NCI-H1048 (cell line): ENCODE measurements around the gene GPANK1.

Experiments
- DNase-seq: peaks from one replicate; lab custom pipeline; 2025; lab: John Stamatoyannopoulos, UW

Gene GPANK1

DNA sequence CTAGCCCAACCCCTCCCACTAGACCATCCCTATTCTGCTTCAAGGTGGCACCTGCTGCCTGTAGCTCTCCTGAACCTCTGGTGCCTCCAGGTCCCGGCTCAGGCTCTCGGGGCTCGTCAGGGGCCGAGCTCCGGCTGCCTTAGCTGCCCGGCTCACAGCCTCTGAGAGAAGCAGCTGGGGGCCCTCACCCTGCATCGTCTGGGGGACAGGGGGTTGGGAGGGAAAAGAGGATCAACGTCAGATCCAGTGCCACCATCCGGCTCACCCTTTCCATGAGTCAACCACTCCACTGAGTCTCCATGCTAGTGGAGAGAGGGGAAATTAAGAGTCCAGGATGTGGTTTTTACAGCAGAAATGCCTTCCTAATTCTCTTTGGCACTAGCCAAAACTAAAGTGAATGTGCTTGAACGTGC is 25.3 kb downstream of the GPANK1 start:
- no peak for DNase-seq

DNA sequence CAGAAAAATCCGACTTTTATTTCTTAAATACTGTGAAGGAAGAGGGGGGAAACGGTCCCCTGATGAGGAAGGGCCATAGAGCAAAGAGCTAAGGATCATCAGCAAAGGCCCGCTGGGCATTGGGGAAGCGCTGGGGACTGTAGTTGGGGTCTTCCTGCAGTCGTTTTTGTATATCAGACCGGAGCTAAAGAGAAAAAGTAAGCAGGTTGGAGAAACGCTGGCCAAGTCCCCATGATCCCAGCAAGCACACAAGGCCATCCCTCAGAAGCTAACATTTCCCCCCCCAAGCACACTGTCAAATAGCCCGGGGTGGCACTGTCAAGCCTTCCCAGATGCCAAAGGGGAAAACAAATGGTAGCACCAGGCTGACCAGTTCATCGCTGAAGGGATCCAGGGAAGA is 25.8 kb downstream of the GPANK1 start:
- DNase-seq, result no peak

DNA sequence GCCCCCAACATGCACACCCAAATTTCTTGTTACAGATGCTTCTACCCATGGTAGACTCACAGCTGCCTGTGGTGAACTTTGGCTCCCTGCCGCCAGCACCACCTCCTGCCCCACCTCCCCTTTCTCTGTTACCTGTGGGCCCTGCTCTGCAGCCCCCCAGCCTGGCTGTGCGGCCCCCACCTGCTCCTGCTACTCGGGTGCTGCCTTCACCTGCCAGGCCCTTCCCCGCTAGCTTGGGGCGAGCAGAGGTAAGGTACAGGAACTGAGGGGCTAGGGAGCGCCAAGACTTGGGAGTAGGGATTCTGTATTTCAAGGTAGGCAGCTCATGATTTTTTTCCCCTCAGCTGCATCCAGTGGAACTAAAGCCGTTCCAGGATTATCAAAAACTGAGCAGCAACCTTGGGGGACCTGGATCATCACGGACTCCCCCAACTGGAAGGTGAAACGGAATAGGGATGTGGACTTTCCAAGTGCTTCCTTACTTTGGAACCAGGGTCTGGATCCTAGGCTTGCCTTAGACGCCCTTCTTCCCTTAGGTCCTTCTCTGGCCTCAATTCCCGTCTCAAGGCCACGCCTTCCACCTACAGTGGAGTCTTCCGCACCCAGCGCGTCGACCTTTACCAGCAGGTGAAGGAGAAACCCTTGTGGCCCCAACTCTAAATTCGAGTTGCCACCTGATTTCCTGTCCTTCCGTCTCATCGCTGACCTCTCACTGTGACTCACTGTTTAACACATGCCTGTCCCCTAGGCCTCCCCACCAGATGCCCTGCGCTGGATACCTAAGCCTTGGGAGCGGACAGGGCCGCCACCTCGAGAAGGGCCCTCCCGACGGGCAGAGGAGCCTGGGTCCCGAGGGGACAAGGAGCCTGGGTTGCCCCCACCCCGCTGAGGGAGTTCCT is 27.9 kb downstream of the GPANK1 start:
- DNase-seq, result no peak

DNA sequence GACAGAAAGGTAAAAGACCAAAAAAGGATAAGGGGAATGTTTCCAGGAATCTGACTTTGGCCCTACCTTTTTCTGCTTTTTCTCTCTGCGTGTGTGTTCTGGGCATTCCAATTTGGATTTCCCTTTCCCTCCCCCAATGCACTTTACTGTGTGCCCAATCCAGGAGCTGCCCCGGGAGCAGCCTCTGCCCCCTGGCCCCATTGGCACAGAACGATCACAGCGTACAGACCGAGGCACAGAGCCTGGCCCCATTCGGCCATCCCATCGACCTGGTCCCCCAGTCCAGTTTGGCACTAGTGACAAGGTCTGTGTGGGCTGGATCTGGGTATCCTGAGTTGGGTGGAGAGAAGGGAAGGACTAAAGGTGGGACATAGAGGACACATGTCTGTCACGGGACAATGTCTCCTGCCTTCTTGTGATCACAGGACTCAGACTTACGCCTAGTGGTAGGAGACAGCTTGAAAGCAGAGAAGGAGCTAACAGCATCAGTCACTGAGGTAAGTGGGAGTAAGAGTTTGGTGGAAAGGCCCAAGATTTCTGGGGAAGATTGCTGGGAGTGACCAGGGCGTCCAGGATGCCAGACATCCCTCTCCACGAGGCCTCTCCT is 29.7 kb downstream of the GPANK1 start:
- no peak for DNase-seq

DNA sequence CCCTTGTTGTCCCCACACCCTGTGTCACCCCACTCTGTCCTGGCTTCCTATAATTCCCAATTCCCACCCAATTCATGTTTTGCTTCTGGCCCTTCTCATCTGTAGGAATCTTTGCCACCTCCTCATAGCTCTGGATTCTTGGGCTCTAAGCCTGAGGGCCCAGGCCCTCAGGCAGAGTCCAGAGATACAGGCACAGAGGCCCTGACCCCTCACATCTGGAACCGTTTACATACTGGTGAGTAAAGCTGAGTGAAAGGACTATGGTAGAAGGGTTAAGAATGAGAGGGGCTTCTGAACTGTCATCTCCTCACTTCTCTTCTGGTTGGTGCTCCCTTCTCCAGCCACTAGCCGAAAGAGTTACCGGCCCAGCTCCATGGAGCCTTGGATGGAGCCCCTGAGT is 30.7 kb downstream of the GPANK1 start:
- no peak for DNase-seq

DNA sequence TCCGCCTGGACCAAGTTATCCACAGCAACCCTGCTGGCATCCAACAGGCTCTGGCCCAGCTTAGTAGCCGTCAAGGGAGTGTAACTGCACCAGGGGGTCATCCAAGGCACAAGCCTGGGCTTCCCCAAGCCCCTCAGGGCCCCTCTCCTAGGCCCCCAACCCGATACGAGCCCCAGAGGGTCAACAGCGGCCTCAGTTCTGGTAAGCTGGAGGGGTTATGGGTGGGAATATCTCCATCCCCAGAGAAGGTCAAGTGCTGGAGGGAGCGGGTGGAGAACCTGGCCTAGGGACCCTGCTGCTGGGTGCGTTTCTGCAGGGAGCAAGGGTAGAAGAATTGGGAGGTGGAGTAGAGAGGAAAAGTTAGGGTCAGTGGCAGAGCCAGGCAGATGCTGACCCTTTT is 31.4 kb downstream of the GPANK1 start:
- no peak for DNase-seq

DNA sequence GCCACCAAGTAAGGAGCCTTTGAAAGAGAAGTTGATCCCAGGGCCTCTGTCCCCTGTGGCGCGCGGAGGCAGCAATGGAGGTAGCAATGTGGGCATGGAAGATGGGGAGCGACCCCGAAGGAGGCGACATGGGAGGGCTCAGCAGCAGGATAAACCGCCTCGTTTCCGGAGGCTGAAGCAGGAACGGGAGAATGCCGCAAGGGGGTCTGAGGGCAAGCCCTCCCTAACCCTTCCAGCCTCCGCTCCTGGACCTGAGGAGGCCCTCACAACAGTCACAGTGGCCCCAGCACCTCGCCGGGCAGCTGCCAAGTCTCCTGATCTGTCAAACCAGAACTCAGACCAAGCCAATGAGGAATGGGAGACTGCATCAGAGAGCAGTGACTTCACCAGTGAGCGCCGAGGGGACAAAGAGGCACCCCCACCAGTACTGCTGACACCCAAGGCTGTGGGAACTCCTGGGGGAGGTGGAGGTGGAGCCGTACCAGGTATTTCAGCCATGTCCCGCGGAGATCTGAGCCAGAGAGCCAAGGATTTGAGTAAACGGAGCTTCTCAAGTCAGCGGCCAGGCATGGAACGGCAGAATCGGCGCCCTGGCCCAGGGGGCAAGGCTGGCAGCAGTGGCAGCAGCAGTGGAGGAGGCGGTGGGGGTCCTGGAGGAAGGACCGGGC is 32.4 kb downstream of the GPANK1 start:
- DNase-seq, result no peak

DNA sequence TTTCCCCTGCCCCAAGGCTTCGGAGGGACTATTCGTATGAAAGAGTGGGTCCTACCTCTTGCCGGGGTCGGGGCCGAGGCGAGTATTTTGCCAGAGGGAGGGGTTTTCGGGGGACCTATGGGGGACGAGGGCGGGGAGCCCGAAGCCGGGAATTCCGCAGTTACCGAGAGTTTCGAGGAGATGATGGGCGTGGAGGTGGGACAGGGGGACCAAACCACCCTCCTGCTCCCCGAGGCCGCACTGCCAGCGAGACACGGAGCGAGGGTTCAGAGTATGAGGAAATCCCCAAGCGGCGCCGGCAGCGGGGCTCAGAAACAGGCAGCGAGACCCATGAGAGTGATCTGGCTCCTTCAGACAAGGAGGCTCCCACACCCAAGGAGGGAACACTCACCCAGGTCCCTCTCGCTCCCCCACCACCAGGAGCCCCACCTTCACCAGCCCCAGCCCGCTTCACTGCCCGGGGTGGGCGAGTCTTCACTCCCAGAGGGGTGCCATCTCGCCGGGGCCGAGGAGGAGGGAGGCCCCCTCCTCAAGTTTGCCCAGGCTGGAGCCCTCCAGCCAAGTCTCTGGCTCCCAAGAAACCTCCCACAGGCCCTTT is 33.0 kb downstream of the GPANK1 start:
- no peak for DNase-seq

DNA sequence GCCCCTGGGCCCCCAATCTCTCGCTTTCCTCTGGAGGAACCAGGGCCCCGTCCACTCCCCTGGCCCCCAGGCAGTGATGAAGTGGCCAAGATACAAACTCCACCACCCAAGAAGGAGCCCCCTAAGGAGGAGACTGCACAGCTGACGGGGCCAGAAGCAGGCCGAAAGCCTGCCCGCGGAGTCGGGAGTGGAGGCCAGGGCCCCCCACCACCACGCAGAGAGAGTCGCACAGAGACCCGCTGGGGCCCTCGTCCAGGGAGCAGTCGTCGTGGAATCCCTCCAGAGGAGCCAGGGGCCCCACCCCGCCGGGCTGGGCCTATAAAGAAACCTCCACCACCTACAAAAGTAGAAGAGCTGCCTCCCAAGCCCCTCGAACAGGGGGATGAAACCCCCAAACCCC is 33.6 kb downstream of the GPANK1 start:
- no peak for DNase-seq

DNA sequence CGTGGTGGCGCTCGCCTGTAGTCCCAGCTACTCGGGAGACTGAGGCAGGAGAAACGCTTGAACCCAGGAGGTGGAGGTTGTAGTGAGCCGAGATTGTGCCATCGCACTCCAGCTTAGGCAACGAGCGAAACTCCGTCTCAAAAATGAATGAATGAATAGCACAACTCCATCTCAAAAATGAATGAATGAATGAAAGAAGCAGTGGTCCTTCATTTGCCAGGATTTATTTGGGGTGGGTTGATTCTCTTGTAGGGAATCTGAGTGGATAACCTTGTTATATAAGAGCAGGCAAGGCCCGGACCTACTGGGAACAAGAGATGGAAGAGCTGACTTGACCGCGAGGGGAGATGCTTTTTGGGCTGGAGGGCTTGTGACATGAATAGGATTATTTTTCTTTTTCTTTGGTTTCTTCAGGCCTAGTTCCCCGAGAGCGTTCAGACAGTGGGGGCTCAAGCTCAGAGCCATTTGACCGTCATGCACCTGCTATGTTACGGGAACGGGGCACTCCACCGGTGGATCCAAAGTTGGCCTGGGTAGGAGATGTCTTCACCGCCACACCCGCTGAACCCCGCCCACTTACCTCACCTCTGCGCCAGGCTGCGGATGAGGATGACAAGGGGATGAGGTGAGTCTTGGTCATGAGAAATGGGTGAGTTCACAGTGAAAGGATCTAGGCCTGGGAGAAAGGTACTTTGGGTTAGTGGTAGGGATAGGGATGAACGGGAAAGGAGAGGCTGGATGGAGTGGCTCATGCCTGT is 34.4 kb downstream of the GPANK1 start:
- no peak for DNase-seq

DNA sequence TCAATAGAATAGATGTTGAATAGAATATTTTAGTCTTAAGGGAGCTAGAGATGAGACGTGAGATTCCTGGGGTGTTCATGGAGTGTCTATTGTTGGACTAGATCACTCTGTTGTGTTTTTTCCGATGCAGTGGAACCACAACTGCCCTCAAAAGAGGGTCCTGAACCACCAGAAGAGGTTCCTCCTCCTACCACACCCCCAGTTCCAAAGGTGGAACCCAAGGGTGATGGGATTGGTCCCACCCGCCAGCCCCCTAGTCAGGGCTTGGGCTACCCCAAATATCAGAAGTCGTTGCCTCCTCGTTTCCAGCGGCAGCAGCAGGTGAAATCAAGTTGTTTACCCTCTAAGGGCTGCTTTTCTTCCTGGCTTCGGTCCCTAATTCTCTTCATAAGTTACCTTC is 35.8 kb downstream of the GPANK1 start:
- DNase-seq, result no peak

DNA sequence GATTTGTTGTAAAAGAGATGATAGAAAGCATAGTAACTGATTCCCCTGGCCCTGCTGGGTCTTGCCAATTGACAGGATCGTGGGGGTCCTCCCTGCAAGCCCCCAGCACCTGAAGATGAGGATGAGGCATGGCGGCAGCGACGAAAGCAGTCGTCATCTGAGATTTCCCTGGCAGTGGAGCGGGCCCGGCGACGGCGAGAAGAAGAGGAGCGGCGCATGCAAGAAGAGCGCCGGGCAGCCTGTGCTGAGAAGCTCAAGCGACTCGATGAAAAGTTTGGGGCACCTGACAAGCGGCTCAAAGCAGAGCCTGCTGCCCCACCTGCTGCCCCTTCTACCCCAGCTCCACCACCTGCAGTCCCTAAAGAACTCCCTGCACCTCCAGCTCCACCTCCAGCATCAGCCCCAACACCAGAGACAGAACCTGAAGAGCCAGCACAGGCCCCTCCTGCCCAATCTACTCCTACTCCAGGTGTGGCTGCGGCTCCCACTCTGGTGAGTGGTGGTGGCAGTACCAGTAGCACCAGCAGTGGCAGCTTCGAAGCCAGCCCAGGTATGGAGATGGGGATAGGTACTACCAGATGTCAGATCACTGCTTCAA is 37.0 kb downstream of the GPANK1 start:
- no peak for DNase-seq

DNA sequence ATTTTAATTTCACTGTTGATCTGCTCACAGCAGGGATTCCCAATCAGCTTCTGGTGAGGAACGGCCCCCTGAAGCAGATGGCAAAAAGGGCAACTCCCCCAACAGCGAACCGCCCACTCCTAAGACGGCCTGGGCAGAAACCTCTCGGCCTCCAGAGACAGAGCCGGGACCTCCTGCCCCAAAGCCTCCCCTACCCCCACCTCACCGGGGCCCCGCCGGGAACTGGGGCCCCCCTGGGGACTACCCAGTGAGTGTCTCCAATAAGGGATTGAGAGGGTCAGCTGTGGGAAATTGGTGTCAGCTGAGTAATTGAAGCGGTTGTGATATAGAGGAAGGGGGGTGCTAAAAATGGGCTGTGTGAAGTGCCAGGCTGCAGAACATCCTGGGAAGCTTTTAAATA is 37.8 kb downstream of the GPANK1 start:
- DNase-seq, result no peak

DNA sequence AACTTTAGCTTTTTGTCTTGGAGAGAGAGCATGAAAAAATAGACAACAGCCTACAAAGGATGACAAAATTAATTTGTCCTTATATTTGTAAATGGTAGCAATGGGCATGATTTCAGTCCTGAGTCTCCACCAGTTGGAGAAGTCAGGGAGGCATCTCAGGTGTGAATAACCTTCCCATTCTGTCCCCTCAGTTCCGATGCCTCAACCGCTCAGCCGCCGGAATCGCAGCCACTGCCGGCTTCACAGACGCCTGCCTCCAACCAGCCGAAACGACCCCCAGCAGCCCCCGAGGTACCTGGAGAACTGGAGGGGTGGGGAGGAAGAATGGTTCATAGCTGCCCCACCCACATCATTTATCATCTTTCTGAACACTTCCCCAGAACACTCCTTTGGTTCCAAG is 40.7 kb downstream of the GPANK1 start:
- no peak for DNase-seq

DNA sequence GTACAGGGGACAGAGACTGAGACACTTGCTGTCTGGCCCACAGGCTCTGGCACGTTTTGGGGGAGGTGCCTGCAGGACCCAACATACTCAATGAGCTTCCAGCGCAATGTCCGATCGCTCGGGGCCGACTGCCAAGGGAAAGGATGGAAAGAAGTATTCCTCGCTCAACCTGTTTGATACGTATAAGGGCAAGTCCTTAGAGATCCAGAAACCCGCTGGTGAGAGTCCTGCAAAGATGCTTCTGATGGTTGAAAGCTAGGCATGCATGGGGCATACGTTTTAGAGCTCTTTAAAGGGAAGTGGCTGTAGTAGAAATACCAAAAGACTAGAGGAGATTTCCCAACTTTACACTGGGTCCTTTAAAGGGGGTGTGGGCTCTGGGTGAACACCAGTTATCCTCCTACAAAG is 42.1 kb downstream of the GPANK1 start:
- no peak for DNase-seq

DNA sequence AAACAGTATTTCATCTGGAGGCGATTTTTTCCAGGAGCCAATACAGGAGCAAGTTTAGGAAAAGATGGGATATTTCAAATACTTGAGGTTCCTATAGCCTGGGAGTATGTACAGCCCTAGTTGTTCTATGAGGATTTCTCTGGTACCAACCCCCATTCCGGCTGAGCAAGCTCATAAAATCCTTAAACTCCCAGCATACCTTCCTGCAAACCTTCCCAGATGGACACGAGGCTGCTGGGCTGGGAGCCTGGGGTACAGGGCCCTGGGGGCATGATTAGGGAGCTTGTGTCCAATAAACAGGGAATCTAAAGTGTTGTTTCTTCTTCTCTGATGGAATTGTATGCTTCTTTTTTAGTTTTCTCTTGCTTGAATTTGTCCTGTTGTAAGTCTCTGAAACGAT is 42.8 kb downstream of the GPANK1 start:
- no peak for DNase-seq

DNA sequence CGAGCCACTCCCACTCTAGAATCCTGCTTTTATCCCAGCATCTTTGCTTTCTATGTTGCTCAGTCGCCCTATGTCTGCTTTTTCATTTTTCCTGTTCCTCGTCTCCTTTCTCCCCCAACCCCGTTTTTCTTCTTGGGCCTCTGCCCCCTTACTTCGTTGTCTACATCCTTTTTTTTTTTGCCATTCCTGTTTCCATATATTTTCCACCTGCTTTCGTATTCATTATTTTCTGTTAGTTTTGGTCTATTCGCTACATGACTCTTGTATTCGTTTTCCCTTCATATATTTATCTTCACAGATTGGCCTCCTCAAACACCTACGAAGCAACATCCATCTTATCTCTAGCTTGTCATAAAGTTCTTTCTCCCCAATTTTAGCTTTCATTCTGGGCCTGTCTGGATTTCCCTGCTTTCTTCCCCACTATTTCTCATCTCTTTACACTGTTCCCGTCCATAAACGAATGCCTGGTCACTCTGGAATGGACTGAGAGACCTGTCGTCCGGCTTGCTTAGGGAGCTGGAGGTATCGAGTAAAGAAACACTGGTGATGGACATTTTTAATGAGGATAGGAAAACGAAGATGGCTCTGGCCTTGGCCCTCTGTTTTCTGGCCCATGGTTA is 43.4 kb downstream of the GPANK1 start:
- DNase-seq, result no peak

DNA sequence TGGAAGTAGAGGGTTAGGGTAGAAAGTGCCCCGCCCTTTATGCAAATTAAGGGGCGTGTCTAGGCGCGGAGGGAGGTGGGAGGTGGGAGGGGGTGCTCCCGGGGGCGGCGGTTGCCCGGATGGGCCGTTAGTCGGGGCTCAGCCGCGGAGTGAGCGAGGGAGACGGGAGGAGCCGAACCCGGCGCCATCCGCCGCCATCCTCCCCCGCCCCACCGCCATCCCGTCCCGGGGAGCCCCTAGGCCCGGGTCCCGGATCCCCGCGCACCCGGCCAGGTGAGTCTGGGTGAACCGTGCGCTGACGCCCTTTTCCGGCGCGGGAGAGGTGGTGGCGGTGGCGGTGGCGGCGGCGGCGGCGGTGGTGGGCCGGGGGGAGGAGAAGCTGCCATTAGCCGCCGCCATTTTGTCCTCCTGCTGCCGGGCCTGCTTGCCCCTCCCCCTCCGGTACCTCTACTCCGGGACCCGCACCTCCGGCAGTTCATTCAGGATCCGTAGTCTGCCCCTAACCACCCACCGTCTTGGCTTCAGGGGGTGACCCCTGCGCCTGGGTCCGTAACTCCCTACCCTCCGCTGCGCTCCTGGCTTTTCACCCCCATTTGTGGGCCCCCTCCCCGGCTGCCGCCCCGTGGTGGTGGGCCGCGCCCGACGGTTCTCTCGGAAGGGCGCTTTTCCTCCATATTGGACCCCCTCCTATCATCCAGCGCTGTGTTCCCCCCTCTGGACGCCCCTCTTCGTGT is 44.0 kb downstream of the GPANK1 start, which contains the start of gene PRRC2A:
Gene PRRC2A, plus strand, starts transcription at position 130 of the 734 bp plus-strand sequence. CDS start 2,075 bp downstream, outside the sequence.
- DNase-seq, result peak; percentile 98

DNA sequence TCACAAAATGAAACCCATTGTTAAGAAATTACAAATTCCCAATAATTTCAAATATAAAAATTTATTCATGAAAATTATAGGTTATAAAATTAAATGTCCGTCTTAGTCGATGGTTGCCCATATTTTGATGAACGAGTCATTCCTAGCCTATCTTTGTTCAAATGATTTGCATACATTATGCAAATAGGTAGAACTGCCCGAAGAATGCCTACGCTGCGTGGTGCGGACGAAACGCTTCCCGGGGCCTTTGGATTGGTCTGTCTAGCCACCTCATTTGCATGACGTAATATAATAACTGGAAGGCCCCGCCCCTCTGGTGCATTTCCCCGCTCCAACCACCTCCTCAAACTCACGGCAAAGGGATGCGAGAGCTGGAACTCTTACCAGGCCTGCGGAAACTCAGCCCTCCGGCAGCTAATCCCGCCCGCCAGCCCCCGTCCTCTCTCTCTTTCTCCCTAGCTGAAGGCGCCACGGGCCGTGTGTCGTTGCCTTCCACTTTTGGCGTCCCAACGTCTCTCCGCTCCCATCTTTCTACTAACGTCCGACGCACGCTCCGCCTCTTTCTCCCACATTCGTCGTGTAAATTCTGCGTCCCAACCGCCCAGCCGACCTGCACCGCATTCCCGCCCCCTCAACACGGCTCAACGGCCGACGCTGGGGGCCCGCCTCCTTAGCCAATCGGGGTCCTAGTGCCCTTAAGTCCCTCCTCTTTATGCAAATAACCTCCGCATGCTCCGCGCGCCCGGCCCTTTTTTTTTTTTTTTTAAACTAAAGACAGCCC is 44.8 kb downstream of the GPANK1 start:
- peak; percentile 98 for DNase-seq
